ENCODE data around the gene DNM2.

DNA sequence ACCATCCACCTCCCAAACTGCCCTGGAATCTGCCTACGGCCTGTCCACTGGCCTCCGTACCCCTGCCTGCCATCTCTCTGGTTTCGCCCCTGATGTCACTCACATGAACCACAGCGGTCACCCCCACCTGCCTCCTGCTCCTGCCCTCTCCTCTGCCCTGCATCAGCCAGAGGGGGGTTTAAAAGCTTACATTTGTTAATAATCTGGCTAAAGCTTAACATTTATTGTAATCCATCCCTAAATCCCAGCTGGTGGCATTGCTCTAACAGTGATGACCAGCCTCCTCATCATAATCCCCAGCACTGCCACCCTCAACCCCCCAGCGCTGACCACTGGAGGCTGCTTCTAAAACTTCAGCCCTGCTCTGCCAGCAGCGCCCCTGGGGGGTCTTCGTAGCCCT, 38.9 kb downstream of the DNM2 start:
- TF ChIP-seq, protein P1, sequence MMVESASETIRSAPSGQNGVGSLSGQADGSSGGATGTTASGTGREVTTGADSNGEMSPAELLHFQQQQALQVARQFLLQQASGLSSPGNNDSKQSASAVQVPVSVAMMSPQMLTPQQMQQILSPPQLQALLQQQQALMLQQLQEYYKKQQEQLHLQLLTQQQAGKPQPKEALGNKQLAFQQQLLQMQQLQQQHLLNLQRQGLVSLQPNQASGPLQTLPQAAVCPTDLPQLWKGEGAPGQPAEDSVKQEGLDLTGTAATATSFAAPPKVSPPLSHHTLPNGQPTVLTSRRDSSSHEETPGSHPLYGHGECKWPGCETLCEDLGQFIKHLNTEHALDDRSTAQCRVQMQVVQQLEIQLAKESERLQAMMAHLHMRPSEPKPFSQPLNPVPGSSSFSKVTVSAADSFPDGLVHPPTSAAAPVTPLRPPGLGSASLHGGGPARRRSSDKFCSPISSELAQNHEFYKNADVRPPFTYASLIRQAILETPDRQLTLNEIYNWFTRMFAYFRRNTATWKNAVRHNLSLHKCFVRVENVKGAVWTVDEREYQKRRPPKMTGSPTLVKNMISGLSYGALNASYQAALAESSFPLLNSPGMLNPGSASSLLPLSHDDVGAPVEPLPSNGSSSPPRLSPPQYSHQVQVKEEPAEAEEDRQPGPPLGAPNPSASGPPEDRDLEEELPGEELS (CRISPR knock-in tag; IDR thresholded peaks at IDR 0.05) = no peak
- TF ChIP-seq, protein P2, sequence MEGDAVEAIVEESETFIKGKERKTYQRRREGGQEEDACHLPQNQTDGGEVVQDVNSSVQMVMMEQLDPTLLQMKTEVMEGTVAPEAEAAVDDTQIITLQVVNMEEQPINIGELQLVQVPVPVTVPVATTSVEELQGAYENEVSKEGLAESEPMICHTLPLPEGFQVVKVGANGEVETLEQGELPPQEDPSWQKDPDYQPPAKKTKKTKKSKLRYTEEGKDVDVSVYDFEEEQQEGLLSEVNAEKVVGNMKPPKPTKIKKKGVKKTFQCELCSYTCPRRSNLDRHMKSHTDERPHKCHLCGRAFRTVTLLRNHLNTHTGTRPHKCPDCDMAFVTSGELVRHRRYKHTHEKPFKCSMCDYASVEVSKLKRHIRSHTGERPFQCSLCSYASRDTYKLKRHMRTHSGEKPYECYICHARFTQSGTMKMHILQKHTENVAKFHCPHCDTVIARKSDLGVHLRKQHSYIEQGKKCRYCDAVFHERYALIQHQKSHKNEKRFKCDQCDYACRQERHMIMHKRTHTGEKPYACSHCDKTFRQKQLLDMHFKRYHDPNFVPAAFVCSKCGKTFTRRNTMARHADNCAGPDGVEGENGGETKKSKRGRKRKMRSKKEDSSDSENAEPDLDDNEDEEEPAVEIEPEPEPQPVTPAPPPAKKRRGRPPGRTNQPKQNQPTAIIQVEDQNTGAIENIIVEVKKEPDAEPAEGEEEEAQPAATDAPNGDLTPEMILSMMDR (IDR thresholded peaks at IDR 0.05) = no peak
- TF ChIP-seq, protein P3, sequence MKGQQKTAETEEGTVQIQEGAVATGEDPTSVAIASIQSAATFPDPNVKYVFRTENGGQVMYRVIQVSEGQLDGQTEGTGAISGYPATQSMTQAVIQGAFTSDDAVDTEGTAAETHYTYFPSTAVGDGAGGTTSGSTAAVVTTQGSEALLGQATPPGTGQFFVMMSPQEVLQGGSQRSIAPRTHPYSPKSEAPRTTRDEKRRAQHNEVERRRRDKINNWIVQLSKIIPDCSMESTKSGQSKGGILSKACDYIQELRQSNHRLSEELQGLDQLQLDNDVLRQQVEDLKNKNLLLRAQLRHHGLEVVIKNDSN (CRISPR knock-in tag; IDR thresholded peaks at IDR 0.05) = no peak
- TF ChIP-seq RORB (CRISPR knock-in tag; IDR thresholded peaks at IDR 0.05) (no peak), SP1 (CRISPR knock-in tag; conservative IDR thresholded peaks at IDR 0.05) (no peak), TCF7 (CRISPR knock-in tag; IDR thresholded peaks at IDR 0.05; ENCODE audit: low read depth) (no peak), ZNF232 (CRISPR knock-in tag; IDR thresholded peaks at IDR 0.05) (no peak), ZNF263 (CRISPR knock-in tag; IDR thresholded peaks at IDR 0.05; ENCODE audit: low read depth) (no peak), MXD4 (CRISPR knock-in tag; IDR thresholded peaks at IDR 0.05; ENCODE audit: borderline replicate concordance) (no peak), JUN (CRISPR knock-in tag; IDR thresholded peaks at IDR 0.05) (no peak)
- TF ChIP-seq, protein P4, sequence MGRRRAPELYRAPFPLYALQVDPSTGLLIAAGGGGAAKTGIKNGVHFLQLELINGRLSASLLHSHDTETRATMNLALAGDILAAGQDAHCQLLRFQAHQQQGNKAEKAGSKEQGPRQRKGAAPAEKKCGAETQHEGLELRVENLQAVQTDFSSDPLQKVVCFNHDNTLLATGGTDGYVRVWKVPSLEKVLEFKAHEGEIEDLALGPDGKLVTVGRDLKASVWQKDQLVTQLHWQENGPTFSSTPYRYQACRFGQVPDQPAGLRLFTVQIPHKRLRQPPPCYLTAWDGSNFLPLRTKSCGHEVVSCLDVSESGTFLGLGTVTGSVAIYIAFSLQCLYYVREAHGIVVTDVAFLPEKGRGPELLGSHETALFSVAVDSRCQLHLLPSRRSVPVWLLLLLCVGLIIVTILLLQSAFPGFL (CRISPR knock-in tag; IDR thresholded peaks at IDR 0.05; ENCODE audit: borderline replicate concordance) = no peak

Data from WTC11 (cell line).